Thoracic aorta (tissue), 2 donors: ENCODE results near the gene SELENOI. TPM values are rescaled to one million over a fixed set of nuclear protein-coding genes. Genes with fewer than 3 reads are reported as not detected.

Experiments used
- ATAC-seq: fragments of 150-250 bp; one replicate; pipeline ENCODE4 v1.8.0; 2017; ENCODE audit warnings: low read depth; ENCODE audit not compliant: insufficient number of reproducible peaks, low FRiP score
- DNase-seq: peaks from one replicate; pipeline ENCODE4 v3.0.0-alpha.2; 2020; ENCODE audit warnings: low spot score
- H3K27ac ChIP-seq, 2 donors: fragments of 200-600 bp; sonication (generic); 1 replicate in 1 of 2; 2 replicates in 1 of 2; pipeline ENCODE4 v1.5.1; 2016; ENCODE audit warnings: mild to moderate bottlenecking in 2 of 2, moderate library complexity in 2 of 2
- H3K27me3 ChIP-seq: fragments of 200-600 bp; sonication (generic); replicated peaks from 2 replicates; pipeline ENCODE4 v1.6.0; 2016; ENCODE audit warnings: mild to moderate bottlenecking; ENCODE audit not compliant: insufficient read depth
- H3K36me3 ChIP-seq: fragments of 200-600 bp; sonication (generic); one replicate; pipeline ENCODE4 v1.5.1; 2016
- H3K4me1 ChIP-seq, 2 donors: fragments of 200-600 bp; sonication (generic); 1 replicate in 1 of 2; 2 replicates in 1 of 2; pipeline versions ENCODE4 v1.5.1 to v1.6.0; 2016; ENCODE audit warnings: low read depth in 2 of 2, mild to moderate bottlenecking in 1 of 2; ENCODE audit not compliant: control insufficient read depth in 1 of 2
- H3K4me3 ChIP-seq: fragments of 200-600 bp; sonication (generic); 2 replicates; pipeline ENCODE4 v1.5.1; 2016; ENCODE audit warnings: mild to moderate bottlenecking
- H3K9me3 ChIP-seq: fragments of 200-600 bp; sonication (generic); 2 replicates; pipeline ENCODE4 v1.5.1; 2016
- total RNA-seq, 2 donors: library from RNA; depleted of rRNA; stranded (reverse); fragments of >200 nt; gene quantifications; one replicate each; pipeline versions ENCODE4 v1.1.0 to v1.2.3, GENCODE V29; 2016
- TF ChIP-seq, protein P1 (sequence below): fragments of 200-600 bp; sonication (generic); IDR thresholded peaks from one replicate; pipeline ENCODE4 v1.5.1; 2019; ENCODE audit warnings: antibody characterized with exemption

SELENOI gene
- total RNA-seq, 2 donors from 2014 or later, result 7.0 to 11.8 TPM

GRCh38 chr2:26429779-26430578, 84.0 kb downstream of the SELENOI start:
- TF ChIP-seq, protein P1, sequence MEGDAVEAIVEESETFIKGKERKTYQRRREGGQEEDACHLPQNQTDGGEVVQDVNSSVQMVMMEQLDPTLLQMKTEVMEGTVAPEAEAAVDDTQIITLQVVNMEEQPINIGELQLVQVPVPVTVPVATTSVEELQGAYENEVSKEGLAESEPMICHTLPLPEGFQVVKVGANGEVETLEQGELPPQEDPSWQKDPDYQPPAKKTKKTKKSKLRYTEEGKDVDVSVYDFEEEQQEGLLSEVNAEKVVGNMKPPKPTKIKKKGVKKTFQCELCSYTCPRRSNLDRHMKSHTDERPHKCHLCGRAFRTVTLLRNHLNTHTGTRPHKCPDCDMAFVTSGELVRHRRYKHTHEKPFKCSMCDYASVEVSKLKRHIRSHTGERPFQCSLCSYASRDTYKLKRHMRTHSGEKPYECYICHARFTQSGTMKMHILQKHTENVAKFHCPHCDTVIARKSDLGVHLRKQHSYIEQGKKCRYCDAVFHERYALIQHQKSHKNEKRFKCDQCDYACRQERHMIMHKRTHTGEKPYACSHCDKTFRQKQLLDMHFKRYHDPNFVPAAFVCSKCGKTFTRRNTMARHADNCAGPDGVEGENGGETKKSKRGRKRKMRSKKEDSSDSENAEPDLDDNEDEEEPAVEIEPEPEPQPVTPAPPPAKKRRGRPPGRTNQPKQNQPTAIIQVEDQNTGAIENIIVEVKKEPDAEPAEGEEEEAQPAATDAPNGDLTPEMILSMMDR, result no peak
- Histone ChIP-seq H3K4me3 (no peak overlapping the region), H3K27ac (no peak overlapping the region), H3K27me3 (no peaks in the 10 kb centered on the region), H3K4me1 (no peaks in the 10 kb centered on the region), H3K9me3 (no peaks in the 10 kb centered on the region), H3K36me3 (no peaks in the 10 kb centered on the region)
- DNase-seq (no peak), ATAC-seq (no peak)

GRCh38 chr2:26430826-26431225, 84.9 kb downstream of the SELENOI start:
- H3K9me3 ChIP-seq, result no peaks in the 10 kb centered on the region

DNA sequence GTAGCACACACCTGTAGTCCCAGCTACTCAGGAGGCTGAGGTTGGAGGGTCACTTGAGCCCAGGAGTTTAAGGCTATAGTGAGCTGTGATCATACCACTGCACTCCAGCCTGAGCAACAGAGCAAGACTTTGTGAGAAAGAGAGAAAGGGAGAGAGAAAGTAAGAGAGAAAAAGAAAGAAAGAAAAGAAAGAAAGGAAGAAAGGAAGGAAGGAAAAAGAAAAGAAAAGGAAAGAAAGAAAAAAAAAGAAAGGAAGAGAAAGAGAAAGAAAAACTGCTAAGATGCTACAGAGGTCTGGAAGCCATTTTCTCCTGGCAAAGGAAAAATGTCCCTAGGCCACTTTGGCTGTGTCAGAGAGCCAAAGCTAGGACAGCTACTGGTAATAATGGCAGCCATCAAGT, 86.4 kb downstream of the SELENOI start:
- Histone ChIP-seq H3K9me3 (no peaks in the 10 kb centered on the region), H3K4me1 (no peaks in the 10 kb centered on the region), H3K36me3 (no peaks in the 10 kb centered on the region), H3K27me3 (no peaks in the 10 kb centered on the region), H3K27ac (no peak overlapping the region), H3K4me3 (no peak overlapping the region)
- TF ChIP-seq, protein P1, result no peak
- no peak for ATAC-seq
- no peak for DNase-seq

More at GRCh38 chr2:26430826-26431225, 84.9 kb downstream of the SELENOI start:
- Histone ChIP-seq H3K27me3 (no peaks in the 10 kb centered on the region), H3K36me3 (no peaks in the 10 kb centered on the region), H3K27ac (no peak overlapping the region), H3K4me3 (no peak overlapping the region), H3K4me1 (no peaks in the 10 kb centered on the region)
- no peak for ATAC-seq
- TF ChIP-seq, protein P1, result no peak
- no peak for DNase-seq

DNA sequence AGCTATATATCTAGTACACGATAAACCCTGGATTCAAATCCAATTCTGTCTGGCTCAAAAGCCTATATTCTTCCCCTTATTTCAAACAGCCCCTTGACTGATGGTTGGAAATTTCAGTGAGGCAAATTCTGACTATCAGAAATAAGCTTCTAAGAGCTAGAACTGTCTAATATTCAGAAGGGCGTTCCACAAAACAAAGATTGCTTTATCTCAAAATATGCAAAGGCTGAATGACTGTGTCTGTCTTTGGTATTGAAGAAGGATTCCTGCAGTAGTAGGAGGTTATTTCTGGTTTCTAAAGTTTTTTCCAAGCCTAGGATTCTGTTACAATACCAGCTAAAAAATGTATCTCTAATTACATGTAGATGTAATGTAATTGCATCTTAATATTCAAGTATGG, 86.9 kb downstream of the SELENOI start:
- no peaks in the 10 kb centered on the region for H3K36me3 ChIP-seq
- H3K4me1 ChIP-seq, result no peaks in the 10 kb centered on the region
- no peak for DNase-seq
- ATAC-seq, result no peak
- no peak overlapping the region for H3K27ac ChIP-seq
- H3K4me3 ChIP-seq, result no peak overlapping the region
- no peaks in the 10 kb centered on the region for H3K27me3 ChIP-seq
- H3K9me3 ChIP-seq, result no peaks in the 10 kb centered on the region
- TF ChIP-seq, protein P1, result no peak

GRCh38 chr2:26435106-26435505, 89.2 kb downstream of the SELENOI start:
- no peak for ATAC-seq
- no peak overlapping the region for H3K27ac ChIP-seq
- no peaks in the 10 kb centered on the region for H3K27me3 ChIP-seq

More at GRCh38 chr2:26435106-26435505, 89.2 kb downstream of the SELENOI start:
- no peak for DNase-seq
- TF ChIP-seq, protein P1, result no peak
- H3K4me1 ChIP-seq, result no peaks in the 10 kb centered on the region
- H3K4me3 ChIP-seq, result no peak overlapping the region
- no peaks in the 10 kb centered on the region for H3K9me3 ChIP-seq
- no peaks in the 10 kb centered on the region for H3K36me3 ChIP-seq
